Measurements from ENCODE around the gene CYP2E1. TPM values are rescaled to one million over a fixed set of nuclear protein-coding genes. Genes with fewer than 3 reads are reported as not detected.

Gene CYP2E1
- total and polyA plus RNA-seq, 2 of the 13 experiments (the other 11 are each of a cell fraction or from before 2014, with no cell fraction given) = 0.27 to 0.63 TPM

DNA sequence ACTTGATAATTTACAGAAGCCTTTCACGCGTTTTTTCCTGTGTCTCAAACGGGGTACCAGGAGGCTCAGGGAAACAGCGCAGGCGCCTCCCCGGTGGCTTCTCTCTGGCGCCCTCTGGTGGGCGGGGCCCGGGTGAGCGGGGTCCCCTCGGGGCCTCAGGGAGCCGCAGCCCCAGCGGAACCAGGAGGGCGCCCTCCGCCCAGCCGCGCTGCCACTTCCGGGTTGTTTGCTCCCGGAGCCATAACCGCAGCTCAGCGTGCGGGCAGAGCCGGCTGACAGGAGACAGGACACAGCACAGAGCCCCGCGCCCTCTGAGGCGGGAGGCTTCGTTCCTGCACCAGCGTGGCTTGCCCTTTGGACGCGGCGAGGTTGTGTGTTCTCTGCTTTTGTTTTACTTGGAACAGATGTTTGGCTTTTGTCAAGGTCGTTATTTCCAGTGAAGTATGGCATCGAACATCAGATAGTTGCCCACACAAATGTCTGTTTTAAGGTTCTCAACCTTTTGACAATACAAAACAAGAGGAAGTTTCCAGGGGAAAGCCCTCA, 6.9 kb upstream of the CYP2E1 start (continued):
- TF ChIP-seq, protein P1, sequence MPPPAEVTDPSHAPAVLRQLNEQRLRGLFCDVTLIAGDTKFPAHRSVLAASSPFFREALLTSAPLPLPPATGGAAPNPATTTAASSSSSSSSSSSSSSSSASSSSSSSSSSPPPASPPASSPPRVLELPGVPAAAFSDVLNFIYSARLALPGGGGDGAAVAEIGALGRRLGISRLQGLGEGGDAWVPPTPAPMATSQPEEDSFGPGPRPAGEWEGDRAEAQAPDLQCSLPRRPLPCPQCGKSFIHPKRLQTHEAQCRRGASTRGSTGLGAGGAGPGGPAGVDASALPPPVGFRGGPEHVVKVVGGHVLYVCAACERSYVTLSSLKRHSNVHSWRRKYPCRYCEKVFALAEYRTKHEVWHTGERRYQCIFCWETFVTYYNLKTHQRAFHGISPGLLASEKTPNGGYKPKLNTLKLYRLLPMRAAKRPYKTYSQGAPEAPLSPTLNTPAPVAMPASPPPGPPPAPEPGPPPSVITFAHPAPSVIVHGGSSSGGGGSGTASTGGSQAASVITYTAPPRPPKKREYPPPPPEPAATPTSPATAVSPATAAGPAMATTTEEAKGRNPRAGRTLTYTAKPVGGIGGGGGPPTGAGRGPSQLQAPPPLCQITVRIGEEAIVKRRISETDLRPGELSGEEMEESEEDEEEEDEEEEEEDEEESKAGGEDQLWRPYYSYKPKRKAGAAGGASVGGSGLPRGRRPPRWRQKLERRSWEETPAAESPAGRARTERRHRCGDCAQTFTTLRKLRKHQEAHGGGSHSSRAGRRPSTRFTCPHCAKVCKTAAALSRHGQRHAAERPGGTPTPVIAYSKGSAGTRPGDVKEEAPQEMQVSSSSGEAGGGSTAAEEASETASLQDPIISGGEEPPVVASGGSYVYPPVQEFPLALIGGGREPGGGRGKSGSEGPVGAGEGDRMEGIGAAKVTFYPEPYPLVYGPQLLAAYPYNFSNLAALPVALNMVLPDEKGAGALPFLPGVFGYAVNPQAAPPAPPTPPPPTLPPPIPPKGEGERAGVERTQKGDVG (CRISPR knock-in tag; IDR thresholded peaks at IDR 0.05; ENCODE audit: borderline replicate concordance) = peak; percentile 37; the same call in 1 of the 2 replicates
- TF ChIP-seq FOXP1 (IDR thresholded peaks at IDR 0.05) = no peak
- 0 out of 2 replicates have a peak, but pooled peaks have one; percentile 25 for TF ChIP-seq FOXP1 (CRISPR knock-in tag; IDR thresholded peaks at IDR 0.05)
- TF ChIP-seq KDM5B (CRISPR knock-in tag; IDR thresholded peaks at IDR 0.05; ENCODE audit: borderline replicate concordance) = peak; percentile 74; the same call in 1 of the 2 replicates
- TF ChIP-seq EED (CRISPR knock-in tag; IDR thresholded peaks at IDR 0.05) = 0 out of 2 replicates have a peak, but pooled peaks have one; percentile 58
- TF ChIP-seq POLR2G (IDR thresholded peaks at IDR 0.05; ENCODE audit: low read depth, low read length) = peak; percentile 81
- TF ChIP-seq ZBED4 (CRISPR knock-in tag; IDR thresholded peaks at IDR 0.05; ENCODE audit: borderline replicate concordance) = 0 out of 2 replicates have a peak, but pooled peaks have one; percentile 27
- TF ChIP-seq ZNF562 (CRISPR knock-in tag; IDR thresholded peaks at IDR 0.05; ENCODE audit: borderline replicate concordance) = no peak
- TF ChIP-seq HIC2 (CRISPR knock-in tag; IDR thresholded peaks at IDR 0.05; ENCODE audit: low read depth) = peak; percentile 77
- no peak for TF ChIP-seq TCF12 (IDR thresholded peaks at IDR 0.05)
- 0 out of 2 replicates have a peak, but pooled peaks have one; percentile 54 for TF ChIP-seq TCF12 (CRISPR knock-in tag; IDR thresholded peaks at IDR 0.05)
- TF ChIP-seq ZNF558 (CRISPR knock-in tag; IDR thresholded peaks at IDR 0.05; ENCODE audit: borderline replicate concordance) = 0 out of 2 replicates have a peak, but pooled peaks have one; percentile 48
- 0 out of 2 replicates have a peak, but pooled peaks have one; percentile 19 for TF ChIP-seq ARID2 (CRISPR knock-in tag; IDR thresholded peaks at IDR 0.05; ENCODE audit: borderline replicate concordance)
- peak; percentile 53; the same call in 1 of the 2 replicates for TF ChIP-seq ZBTB43 (CRISPR knock-in tag; conservative IDR thresholded peaks at IDR 0.05)
- peak; percentile 73 for TF ChIP-seq ZNF350 (CRISPR knock-in tag; IDR thresholded peaks at IDR 0.05; ENCODE audit: borderline replicate concordance, low read depth)
- peak; percentile 64 for TF ChIP-seq AGO1 (IDR thresholded peaks at IDR 0.05; ENCODE audit: low read depth, low read length, poor library complexity, severe bottlenecking)
